Psoas muscle (tissue), 8 donors: ENCODE results near the gene STARD13. TPM values are rescaled to one million over a fixed set of nuclear protein-coding genes. Genes with fewer than 3 reads are reported as not detected.

ENCODE experiments used
- ATAC-seq, 4 donors: fragments of 200-7000 bp; cut with Tn5 transposase; one replicate each; pipeline ENCODE4 v1.9.1; 2020; ENCODE audit warnings: moderate library complexity in 3 of 4, mild to moderate bottlenecking in 2 of 4
- DNase-seq, 2 donors: peaks; one replicate each; pipeline ENCODE4 v3.0.0-alpha.2; 2020
- H3K27ac ChIP-seq: fragments of 200-600 bp; one replicate; pipeline ENCODE4 v1.8.0; 2022
- H3K27me3 ChIP-seq, 3 donors: fragments of 200-600 bp in 1 of 3; one replicate each; pipeline versions ENCODE4 v1.6.1 to v1.8.0; 2013 to 2022; ENCODE audit warnings: low read length in 2 of 3, mild to moderate bottlenecking in 2 of 3, moderate library complexity in 1 of 3; ENCODE audit not compliant: insufficient read depth in 3 of 3
- H3K36me3 ChIP-seq, 2 donors: fragments of 200-600 bp in 1 of 2; one replicate each; pipeline versions ENCODE4 v1.6.1 to v1.8.0; 2013 to 2022; ENCODE audit warnings: low read depth in 1 of 2, mild to moderate bottlenecking in 1 of 2, moderate library complexity in 1 of 2; ENCODE audit not compliant: insufficient read depth in 1 of 2
- H3K4me1 ChIP-seq: fragments of 200-600 bp; one replicate; pipeline ENCODE4 v1.8.0; 2022
- H3K4me3 ChIP-seq: fragments of 200-600 bp; one replicate; pipeline ENCODE4 v1.8.0; 2022; ENCODE audit warnings: mild to moderate bottlenecking
- H3K9me3 ChIP-seq: fragments of 200-600 bp; one replicate; pipeline ENCODE4 v1.8.0; 2022
- WGBS, 3 donors: extraction: QIAGEN DNeasy Blood & Tissue Kit; methylation state at CpG; one replicate each; pipeline versions ENCODE4 v1.1.6 to v1.1.7; 2013; 5-methylcytosine and 5-hydroxymethylcytosine counted together
- intact Hi-C, 2 donors: fragments of 100-400 bp; cut with DNase I; formaldehyde crosslinking; loops; one replicate each; pipeline versions ENCODE4 v1.11.0 to v1.14.2; 2022
- polyA plus RNA-seq, 3 donors: library from polyadenylated mRNA; stranded (reverse); fragments of 200-250 nt; gene quantifications; one replicate each; pipeline ENCODE4 v1.2.3, GENCODE V29; 2013
- total RNA-seq, 4 donors: library from RNA; stranded (reverse); fragmentation: NEBNext Ultra II Directional in 2 of 4; extraction: Animal tissue kit (Norgen Biotek cat#: 25700) in 2 of 4; gene quantifications; one replicate each; pipeline versions ENCODE4 v1.2.1 to v1.2.4, GENCODE V29; 2021 to 2023
- TF ChIP-seq, protein P1 (sequence below): fragments of 200-600 bp; IDR thresholded peaks from one replicate; pipeline ENCODE4 v1.8.0; 2022; ENCODE audit warnings: antibody characterized with exemption
- donor health status: healthy with polysubstance abuse.
- donor health status: DM: no; HTN: no; CAD: no; lungs with moderate emphysema.
- donor health status: Bipolar disorder and iron deficiency.
- donor health status: healthy.
- donor health status: DM: yes; HTN: yes; CAD: no.
- donor health status: DM: no; HTN: no; CAD: no.
- donor health status: DM: no; HTN: no; CAD: no.
- donor health status: DM: yes; HTN: yes; CAD: no.

STARD13 gene
- total and polyA plus RNA-seq, 7 donors, result 2.3 to 9.2 (median 5.6) TPM

DNA sequence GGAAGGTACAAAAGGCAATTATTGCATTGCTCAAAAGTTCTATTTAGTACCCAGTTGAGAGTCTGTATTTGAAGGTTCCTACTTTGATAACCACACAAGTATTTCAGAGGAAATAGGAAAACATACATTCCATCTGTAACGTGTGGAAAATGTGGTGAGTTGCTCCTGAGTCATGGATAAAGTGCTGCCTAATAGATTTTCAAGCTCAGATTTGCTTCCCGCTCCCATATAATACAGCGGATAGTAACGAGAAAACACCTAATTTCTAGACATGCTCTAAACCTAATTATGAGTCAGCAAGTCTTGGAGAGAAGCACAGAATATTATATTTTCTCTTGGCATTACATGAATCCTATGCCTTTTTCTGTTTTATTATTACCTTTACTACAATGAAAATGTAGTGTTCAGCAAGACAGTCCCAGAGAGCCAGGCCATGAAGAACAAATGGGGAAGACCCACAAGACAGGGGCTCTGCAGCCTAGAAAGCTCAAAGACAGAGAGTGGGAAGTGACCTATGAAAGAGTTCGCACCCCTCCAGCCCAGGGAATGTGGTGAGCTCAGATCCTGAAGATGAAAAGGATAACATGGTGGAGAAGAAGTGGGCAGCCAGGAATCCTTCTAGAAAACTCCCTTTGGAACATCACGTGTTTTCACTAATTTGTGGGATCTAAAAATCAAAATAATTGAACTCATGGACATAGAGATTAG lies 116.1 kb downstream of the STARD13 start:
- no peaks in the 10 kb centered on the region for H3K27me3 ChIP-seq
- ATAC-seq, result no peak
- peaks cover 0 to 8% of the 10 kb centered on the region in 2 donors for H3K36me3 ChIP-seq
- DNase-seq, result no peak
- H3K9me3 ChIP-seq, result no peaks in the 10 kb centered on the region
- intact Hi-C loops, result no loop called here
- H3K4me1 ChIP-seq, result peaks cover 26% of the 10 kb centered on the region
- WGBS, 3 donors, result 89 to 93% (median 90%) methylated on average over 6 of the region's 6 CpGs
- TF ChIP-seq, protein P1, sequence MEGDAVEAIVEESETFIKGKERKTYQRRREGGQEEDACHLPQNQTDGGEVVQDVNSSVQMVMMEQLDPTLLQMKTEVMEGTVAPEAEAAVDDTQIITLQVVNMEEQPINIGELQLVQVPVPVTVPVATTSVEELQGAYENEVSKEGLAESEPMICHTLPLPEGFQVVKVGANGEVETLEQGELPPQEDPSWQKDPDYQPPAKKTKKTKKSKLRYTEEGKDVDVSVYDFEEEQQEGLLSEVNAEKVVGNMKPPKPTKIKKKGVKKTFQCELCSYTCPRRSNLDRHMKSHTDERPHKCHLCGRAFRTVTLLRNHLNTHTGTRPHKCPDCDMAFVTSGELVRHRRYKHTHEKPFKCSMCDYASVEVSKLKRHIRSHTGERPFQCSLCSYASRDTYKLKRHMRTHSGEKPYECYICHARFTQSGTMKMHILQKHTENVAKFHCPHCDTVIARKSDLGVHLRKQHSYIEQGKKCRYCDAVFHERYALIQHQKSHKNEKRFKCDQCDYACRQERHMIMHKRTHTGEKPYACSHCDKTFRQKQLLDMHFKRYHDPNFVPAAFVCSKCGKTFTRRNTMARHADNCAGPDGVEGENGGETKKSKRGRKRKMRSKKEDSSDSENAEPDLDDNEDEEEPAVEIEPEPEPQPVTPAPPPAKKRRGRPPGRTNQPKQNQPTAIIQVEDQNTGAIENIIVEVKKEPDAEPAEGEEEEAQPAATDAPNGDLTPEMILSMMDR, result no peak
- H3K27ac ChIP-seq, result no peak overlapping the region
- H3K4me3 ChIP-seq, result no peak overlapping the region

DNA sequence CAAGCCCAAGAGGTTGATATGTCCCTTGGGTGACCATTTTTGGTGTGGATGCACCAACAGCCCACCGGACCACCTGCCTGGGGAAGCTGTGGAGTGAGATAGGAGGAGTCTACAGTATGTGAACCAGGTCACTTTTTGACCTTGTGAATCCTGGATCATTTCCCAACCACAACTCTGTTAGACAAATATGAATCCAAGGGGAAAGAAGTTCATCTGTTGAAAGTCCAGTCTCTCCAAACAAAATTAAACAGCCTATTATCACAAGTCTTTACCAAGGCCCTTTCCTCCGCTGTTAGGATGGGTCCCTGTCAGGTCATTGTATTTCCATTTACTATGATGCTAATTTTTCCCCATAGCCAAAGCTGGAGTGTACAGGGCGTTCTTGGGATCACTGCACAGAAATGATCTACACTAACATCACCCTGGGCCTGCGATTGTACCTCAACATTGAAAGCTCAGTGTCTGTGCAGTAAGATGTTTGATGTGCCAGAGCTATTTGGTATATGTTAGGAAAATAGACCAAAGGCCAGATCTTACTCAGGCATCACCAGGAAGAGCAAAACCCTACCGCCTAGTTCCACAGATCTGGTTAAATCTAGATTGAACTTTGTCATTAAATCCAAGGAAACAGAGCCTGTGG lies 117.1 kb downstream of the STARD13 start:
- Histone ChIP-seq H3K4me3 (no peak overlapping the region), H3K36me3 (peaks cover 0 to 15% of the 10 kb centered on the region in 2 donors), H3K9me3 (no peaks in the 10 kb centered on the region), H3K27ac (no peak overlapping the region), H3K4me1 (peaks cover 26% of the 10 kb centered on the region), H3K27me3 (no peaks in the 10 kb centered on the region)
- intact Hi-C loops, result no loop called here
- TF ChIP-seq, protein P1, result no peak
- no peak for ATAC-seq
- DNase-seq, result no peak
- WGBS, 3 donors, result 81 to 82% (median 82%) methylated on average over 5 of the region's 5 CpGs

DNA sequence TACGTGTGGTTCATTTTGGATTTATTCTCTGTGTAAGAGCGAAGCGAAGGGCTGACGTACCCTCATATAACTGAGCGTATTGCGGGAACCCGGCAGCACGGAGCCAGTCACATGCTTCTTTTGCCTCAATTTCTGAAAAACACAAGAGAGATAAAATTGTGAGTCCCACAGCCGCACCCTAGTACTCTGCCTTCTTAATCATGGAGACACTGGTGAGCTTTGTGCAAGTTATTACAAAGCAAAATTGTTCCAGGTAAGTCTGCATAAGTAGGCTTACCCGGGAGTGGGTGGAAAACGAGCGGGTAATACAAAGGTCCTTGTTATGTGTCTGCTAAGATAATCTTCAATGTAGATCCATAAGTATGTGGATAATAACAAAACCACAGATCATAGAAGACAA lies 118.1 kb downstream of the STARD13 start:
- Histone ChIP-seq H3K4me1 (peaks cover 20% of the 10 kb centered on the region), H3K4me3 (no peak overlapping the region), H3K9me3 (no peaks in the 10 kb centered on the region), H3K36me3 (peaks cover 0 to 15% of the 10 kb centered on the region in 2 donors), H3K27me3 (no peaks in the 10 kb centered on the region), H3K27ac (no peak overlapping the region)
- WGBS, 3 donors, result 93 to 96% (median 95%) methylated on average over 12 of the region's 12 CpGs
- intact Hi-C loops, result no loop called here
- TF ChIP-seq, protein P1, result no peak
- no peak for DNase-seq
- no peak for ATAC-seq

DNA sequence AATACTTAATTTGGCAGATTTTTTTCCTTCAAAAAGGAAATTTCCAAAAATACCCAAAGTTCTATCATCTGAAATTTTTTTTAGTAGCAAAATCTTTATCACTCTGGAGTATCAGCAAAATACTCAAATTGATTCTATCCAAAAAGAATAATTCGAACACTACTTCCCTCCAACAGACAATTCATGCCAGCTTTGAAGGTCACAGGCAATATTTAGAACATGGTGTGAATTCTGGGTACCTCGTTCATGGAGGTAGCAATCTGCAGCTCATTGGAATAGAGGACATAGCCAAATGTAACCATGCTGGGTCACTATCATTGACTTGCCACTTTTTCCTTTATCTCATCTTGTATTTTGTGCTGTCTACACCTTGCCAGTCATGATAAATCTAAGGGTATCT lies 119.8 kb downstream of the STARD13 start:
- ATAC-seq (no peak), DNase-seq (no peak)
- H3K27me3 ChIP-seq, result no peaks in the 10 kb centered on the region
- H3K27ac ChIP-seq, result no peak overlapping the region
- peaks cover 5% of the 10 kb centered on the region for H3K4me1 ChIP-seq
- intact Hi-C loops, result no loop called here
- H3K9me3 ChIP-seq, result no peaks in the 10 kb centered on the region
- WGBS, 3 donors, result 61 to 87% (median 64%) methylated on average over 2 of the region's 2 CpGs
- H3K36me3 ChIP-seq, result peaks cover 0 to 15% of the 10 kb centered on the region in 2 donors
- TF ChIP-seq, protein P1, result no peak
- no peak overlapping the region for H3K4me3 ChIP-seq
